CD4-positive, CD25-positive, alpha-beta regulatory T cell (primary cell): ENCODE measurements around the gene MTX1. TPM values are rescaled to one million over a fixed set of nuclear protein-coding genes. Genes with fewer than 3 reads are reported as not detected.

Source experiments
- ATAC-seq, 2 donors: fragments of 150-1000 bp; cut with Tn5 transposase; one replicate each; pipeline ENCODE4 v1.10.0; 2021; ENCODE audit warnings: low read depth in 2 of 2, moderate number of reproducible peaks in 2 of 2, moderate library complexity in 1 of 2
- DNase-seq, 3 donors: peaks; one replicate each; pipeline versions ENCODE4 v3.0.0 to v3.0.0-alpha.2; 2012 to 2022; ENCODE audit warnings: mixed read lengths in 1 of 3
- H3K27ac ChIP-seq: one replicate; pipeline ENCODE4 v1.7.0; 2013; ENCODE audit warnings: mild to moderate bottlenecking, low read length; ENCODE audit not compliant: insufficient read depth, poor library complexity, severe bottlenecking
- H3K27me3 ChIP-seq: one replicate; pipeline ENCODE4 v1.7.0; 2013; ENCODE audit warnings: low read length; ENCODE audit not compliant: control insufficient read depth, insufficient read depth
- H3K36me3 ChIP-seq: one replicate; pipeline ENCODE4 v1.7.0; 2013; ENCODE audit warnings: mild to moderate bottlenecking, low read length, moderate library complexity; ENCODE audit not compliant: control insufficient read depth, insufficient read depth
- H3K4me1 ChIP-seq: 2 replicates; pipeline ENCODE4 v1.7.0; 2013; ENCODE audit warnings: mild to moderate bottlenecking, low read length; ENCODE audit not compliant: insufficient read depth, control insufficient read depth, poor library complexity, severe bottlenecking
- H3K4me3 ChIP-seq: one replicate; pipeline ENCODE4 v1.7.0; 2013; ENCODE audit warnings: low read depth, mild to moderate bottlenecking, low read length, moderate library complexity
- H3K9me3 ChIP-seq, 2 experiments: 1 replicate in 1 of 2; 2 replicates in 1 of 2; pipeline ENCODE4 v1.7.0; 2013; ENCODE audit warnings: low read length in 2 of 2, mild to moderate bottlenecking in 1 of 2, moderate library complexity in 1 of 2; ENCODE audit not compliant: control insufficient read depth in 2 of 2
- H3K27ac Mint-ChIP-seq, 3 donors: one replicate each; pipeline ENCODE4 v1.8.0; 2020 to 2022; ENCODE audit warnings: mild to moderate bottlenecking in 3 of 3, mixed read lengths in 3 of 3, moderate library complexity in 2 of 3
- H3K27me3 Mint-ChIP-seq: one replicate; pipeline ENCODE4 v1.8.0; 2022; ENCODE audit warnings: mild to moderate bottlenecking, mixed read lengths
- H3K36me3 Mint-ChIP-seq: one replicate; pipeline ENCODE4 v1.8.0; 2020; ENCODE audit warnings: mixed read lengths
- H3K4me1 Mint-ChIP-seq, 4 donors: one replicate each; pipeline ENCODE4 v1.8.0; 2020 to 2022; ENCODE audit warnings: mixed read lengths in 4 of 4, mild to moderate bottlenecking in 1 of 4
- H3K4me3 Mint-ChIP-seq, 4 donors: one replicate each; pipeline ENCODE4 v1.8.0; 2020 to 2022; ENCODE audit warnings: mild to moderate bottlenecking in 4 of 4, mixed read lengths in 4 of 4, moderate library complexity in 3 of 4
- H3K9me3 Mint-ChIP-seq, 7 donors: one replicate each; pipeline ENCODE4 v1.8.0; 2020 to 2022; ENCODE audit warnings: mixed read lengths in 7 of 7, mild to moderate bottlenecking in 3 of 7, moderate library complexity in 2 of 7
- polyA plus RNA-seq, 4 donors: library from polyadenylated mRNA; unstranded; fragments of 300-500 nt; fragmentation: Illumina TruSeq; gene quantifications; one replicate each; pipeline ENCODE4 v1.2.3, GENCODE V29; 2021
- total RNA-seq: library from RNA; stranded (reverse); gene quantifications from one replicate; pipeline ENCODE4 v1.2.3, GENCODE V29; 2022

MTX1 gene
- total and polyA plus RNA-seq, 5 donors from 2014 or later, result 18.4 to 52.2 (median 46.0) TPM

DNA sequence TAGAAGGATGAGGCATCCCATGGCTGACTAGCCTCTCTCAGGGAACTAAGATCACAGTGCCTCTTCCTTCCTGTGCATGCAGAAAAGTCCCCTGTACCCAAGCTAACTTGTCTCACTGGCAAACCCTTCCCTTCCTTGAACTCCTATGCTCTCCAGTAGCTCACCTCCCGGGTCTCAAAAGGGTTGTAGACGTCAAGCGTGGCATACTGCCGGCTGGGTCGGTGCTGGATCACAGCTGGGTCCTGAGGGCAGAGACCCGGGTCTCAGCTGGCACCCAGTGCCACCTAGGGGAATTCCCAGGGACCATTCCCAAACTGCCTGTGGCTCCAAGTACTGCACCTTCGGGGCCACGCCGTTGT is 53.0 kb downstream of the MTX1 start:
- Mint-ChIP-seq H3K27ac (peak overlapping the region; percentile 97 to 99 (median 99)), H3K4me1 (peaks cover 11 to 47% (median 29%) of the 10 kb centered on the region in 4 donors), H3K4me3 (peak overlapping the region; percentile 99 to 100 (median 100)), H3K9me3 (no peaks in the 10 kb centered on the region), H3K27me3 (no peaks in the 10 kb centered on the region), H3K36me3 (peaks cover 51% of the 10 kb centered on the region)
- peak overlapping the region; percentile 84 for H3K4me3 ChIP-seq
- DNase-seq (peak in 1 of 3 donors; percentile 62), ATAC-seq (no peak)
- peak overlapping the region; percentile 81 for H3K27ac ChIP-seq
- H3K9me3 ChIP-seq, result no peaks in the 10 kb centered on the region
- peaks cover 52% of the 10 kb centered on the region for H3K36me3 ChIP-seq
- no peaks in the 10 kb centered on the region for H3K27me3 ChIP-seq
- H3K4me1 ChIP-seq, result peaks cover 24% of the 10 kb centered on the region

DNA sequence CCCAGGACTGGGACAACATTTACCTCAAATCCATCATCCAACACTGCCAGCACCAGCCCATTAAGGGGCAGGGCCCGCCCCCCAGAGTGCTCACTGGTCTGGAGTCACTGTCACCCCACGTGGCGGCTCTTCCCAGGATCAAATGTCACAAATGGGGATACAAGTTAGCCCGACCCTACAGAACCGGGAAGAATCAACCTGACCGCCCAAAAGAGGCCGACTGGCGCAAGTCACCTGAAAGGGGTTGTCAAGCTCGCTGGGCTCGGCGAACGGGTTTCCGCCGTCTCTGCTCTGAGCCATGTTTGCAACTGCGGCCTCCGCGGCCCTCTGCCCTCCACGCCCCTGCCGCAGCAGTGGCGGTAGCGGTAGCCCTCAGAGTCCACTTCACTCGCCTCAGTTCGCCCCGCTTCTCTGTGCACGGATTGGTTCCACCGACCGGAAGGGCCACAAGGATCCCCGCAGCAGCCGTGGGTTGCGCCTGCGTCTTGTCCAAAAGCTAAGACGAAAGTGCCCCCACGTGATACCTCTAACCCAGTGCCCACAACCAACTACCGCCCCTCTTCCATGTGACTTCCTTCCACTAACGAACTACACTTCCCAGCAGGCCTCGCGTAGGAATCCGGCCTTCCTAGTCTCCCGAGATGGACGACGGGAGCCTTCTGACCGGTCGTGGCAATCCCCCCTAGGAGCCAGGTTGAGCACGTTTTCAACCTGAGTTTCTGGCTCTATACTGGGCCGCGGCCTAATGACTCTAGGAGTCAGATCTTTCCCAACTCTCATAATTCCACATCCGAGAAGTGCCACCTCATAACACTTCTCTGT is 53.6 kb downstream of the MTX1 start, which contains the start of gene SCAMP3:
SCAMP3 (minus strand) TSS at position 509 of the 822 bp plus-strand sequence; CDS start at position 300, 209 bp downstream.
- ATAC-seq (peak; percentile 97 to 98), DNase-seq (peak; percentile 85 to 95 (median 88))
- Mint-ChIP-seq H3K27ac (peak within 1 kb of the TSS; percentile 97 to 99 (median 99)), H3K4me3 (peak within 1 kb of the TSS; percentile 99 to 100 (median 100)), H3K9me3 (no peaks in the 10 kb centered on the region), H3K27me3 (no peaks in the 10 kb centered on the region), H3K4me1 (peaks cover 11 to 41% (median 23%) of the 10 kb centered on the region in 4 donors), H3K36me3 (peaks cover 47% of the 10 kb centered on the region)
- Histone ChIP-seq H3K27me3 (no peaks in the 10 kb centered on the region), H3K27ac (peak within 1 kb of the TSS; percentile 81), H3K4me3 (peak within 1 kb of the TSS; percentile 84), H3K9me3 (no peaks in the 10 kb centered on the region), H3K36me3 (peaks cover 53% of the 10 kb centered on the region), H3K4me1 (peaks cover 24% of the 10 kb centered on the region)

DNA sequence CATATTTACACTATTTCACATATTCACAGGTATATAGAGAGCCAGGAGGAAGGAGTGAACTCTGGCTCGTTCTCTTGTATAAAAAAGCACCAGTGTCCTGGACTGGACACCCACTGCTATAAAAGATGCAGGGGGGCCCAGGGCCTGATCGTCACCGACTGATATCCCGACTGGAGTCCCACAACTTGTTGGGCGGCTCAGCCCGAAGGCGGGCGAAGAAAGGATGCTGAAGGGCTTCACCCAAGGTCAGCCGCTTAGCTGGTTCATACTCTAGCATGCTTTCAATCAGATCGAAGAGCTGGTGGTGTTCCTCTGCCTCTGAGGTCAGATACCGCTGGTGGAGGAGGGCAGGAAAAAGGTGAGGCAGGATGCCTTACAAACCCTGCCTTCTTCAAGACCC is 54.6 kb downstream of the MTX1 start:
- Histone ChIP-seq H3K27me3 (no peaks in the 10 kb centered on the region), H3K4me3 (no peak overlapping the region), H3K27ac (peak overlapping the region; percentile 81), H3K36me3 (peaks cover 57% of the 10 kb centered on the region), H3K4me1 (peaks cover 24% of the 10 kb centered on the region), H3K9me3 (no peaks in the 10 kb centered on the region)
- DNase-seq (no peak), ATAC-seq (no peak)
- Mint-ChIP-seq H3K9me3 (no peaks in the 10 kb centered on the region), H3K4me1 (peaks cover 11 to 36% (median 24%) of the 10 kb centered on the region in 4 donors), H3K27me3 (no peaks in the 10 kb centered on the region), H3K4me3 (peak overlapping the region; percentile 99 to 100 (median 100)), H3K36me3 (peaks cover 49% of the 10 kb centered on the region), H3K27ac (peak overlapping the region; percentile 5 to 97 (median 45))

Other genes starting within 250 kb of the MTX1 start
- gene PYGO2, start 246.9 kb upstream of the MTX1 start, total RNA-seq, result 41.9 TPM
- 10 to 100 TPM; 30.2 to 47.3 (median 46.9) TPM for gene PYGO2, start 246.9 kb upstream of the MTX1 start, polyA plus RNA-seq
- 71.3 TPM for gene SHC1, start 237.9 kb upstream of the MTX1 start, total RNA-seq
- gene SHC1, start 237.9 kb upstream of the MTX1 start, polyA plus RNA-seq, result 10 to 100 TPM; 27.0 to 40.3 (median 30.3) TPM
- gene CKS1B, start 234.0 kb upstream of the MTX1 start, total RNA-seq, result 8.5 TPM
- gene CKS1B, start 234.0 kb upstream of the MTX1 start, polyA plus RNA-seq, result 10 to 100 TPM; 51.3 to 60.0 (median 56.4) TPM
- 39.1 TPM for gene FLAD1, start 225.4 kb upstream of the MTX1 start, total RNA-seq
- gene FLAD1, start 225.4 kb upstream of the MTX1 start, polyA plus RNA-seq, result 10 to 100 TPM; 41.0 to 60.3 (median 44.0) TPM
- not detected for gene LENEP, start 215.1 kb upstream of the MTX1 start, total RNA-seq
- not detected for gene LENEP, start 215.1 kb upstream of the MTX1 start, polyA plus RNA-seq
- gene ZBTB7B, start 205.9 kb upstream of the MTX1 start, total RNA-seq, result 68.0 TPM
- 1 to 10 TPM; 3.7 to 6.5 (median 5.3) TPM for gene ZBTB7B, start 205.9 kb upstream of the MTX1 start, polyA plus RNA-seq
- 1.4 TPM for gene DCST2, start 174.9 kb upstream of the MTX1 start, total RNA-seq
- gene DCST2, start 174.9 kb upstream of the MTX1 start, polyA plus RNA-seq, result not detected
- gene DCST1, start 174.9 kb upstream of the MTX1 start, total RNA-seq, result 0.32 TPM
- not detected for gene DCST1, start 174.9 kb upstream of the MTX1 start, polyA plus RNA-seq
- gene ADAM15, start 157.4 kb upstream of the MTX1 start, total RNA-seq, result 31.5 TPM
- 10 to 100 TPM in 3 of 4 donors, 1 to 10 TPM in 1; 9.8 to 24.7 (median 17.2) TPM for gene ADAM15, start 157.4 kb upstream of the MTX1 start, polyA plus RNA-seq
- 6.1 TPM for gene EFNA4, start 145.0 kb upstream of the MTX1 start, total RNA-seq
- 1 to 10 TPM; 2.5 to 5.9 (median 4.2) TPM for gene EFNA4, start 145.0 kb upstream of the MTX1 start, polyA plus RNA-seq
- gene EFNA3, start 129.9 kb upstream of the MTX1 start, total RNA-seq, result 0.52 TPM
- gene EFNA3, start 129.9 kb upstream of the MTX1 start, polyA plus RNA-seq, result 1 to 10 TPM in 1 of 4 donors, under 1 TPM in 3; 0.42 to 1.2 (median 0.69) TPM
- gene EFNA1, start 80.8 kb upstream of the MTX1 start, total RNA-seq, result 0.30 TPM
- gene EFNA1, start 80.8 kb upstream of the MTX1 start, polyA plus RNA-seq, result 1 to 10 TPM; 1.4 to 6.8 (median 3.3) TPM
- 24.1 TPM for gene SLC50A1, start 72.8 kb upstream of the MTX1 start, total RNA-seq
- gene SLC50A1, start 72.8 kb upstream of the MTX1 start, polyA plus RNA-seq, result 10 to 100 TPM; 45.1 to 59.3 (median 46.0) TPM
- gene DPM3, start 68.2 kb upstream of the MTX1 start, total RNA-seq, result 28.1 TPM
- 100 to 1,000 TPM in 3 of 4 donors, 10 to 100 TPM in 1; 98.3 to 116 (median 101) TPM for gene DPM3, start 68.2 kb upstream of the MTX1 start, polyA plus RNA-seq
- gene KRTCAP2, start 35.4 kb upstream of the MTX1 start, total RNA-seq, result 122 TPM
- gene KRTCAP2, start 35.4 kb upstream of the MTX1 start, polyA plus RNA-seq, result 100 to 1,000 TPM; 468 to 537 (median 507) TPM
- 6.1 TPM for gene TRIM46, start 34.8 kb upstream of the MTX1 start, total RNA-seq
- gene TRIM46, start 34.8 kb upstream of the MTX1 start, polyA plus RNA-seq, result 1 to 10 TPM in 2 of 4 donors, under 1 TPM in 2; 0.44 to 1.6 (median 0.78) TPM
- 18.4 TPM for gene THBS3, start 798 bp upstream of the MTX1 start, total RNA-seq
- 1 to 10 TPM; 2.7 to 4.1 (median 3.7) TPM for gene THBS3, start 798 bp upstream of the MTX1 start, polyA plus RNA-seq
- gene ENTREP3, start 46.8 kb downstream of the MTX1 start, total RNA-seq, result 7.8 TPM
- under 1 TPM; 0.57 to 0.97 (median 0.72) TPM for gene ENTREP3, start 46.8 kb downstream of the MTX1 start, polyA plus RNA-seq
- gene SCAMP3, start 53.7 kb downstream of the MTX1 start, total RNA-seq, result 57.3 TPM
- 100 to 1,000 TPM; 110 to 150 (median 141) TPM for gene SCAMP3, start 53.7 kb downstream of the MTX1 start, polyA plus RNA-seq
- gene CLK2, start 64.8 kb downstream of the MTX1 start, total RNA-seq, result 76.6 TPM
- 10 to 100 TPM; 11.4 to 17.4 (median 15.5) TPM for gene CLK2, start 64.8 kb downstream of the MTX1 start, polyA plus RNA-seq
- 1.5 TPM for gene HCN3, start 68.8 kb downstream of the MTX1 start, total RNA-seq
- gene HCN3, start 68.8 kb downstream of the MTX1 start, polyA plus RNA-seq, result under 1 TPM in 3 of 4 donors, not detected in 1; 0.07 to 0.15 (median 0.11) TPM
- not detected for gene PKLR, start 92.7 kb downstream of the MTX1 start, total RNA-seq
- not detected for gene PKLR, start 92.7 kb downstream of the MTX1 start, polyA plus RNA-seq
- 67.9 TPM for gene FDPS, start 100.2 kb downstream of the MTX1 start, total RNA-seq
- gene FDPS, start 100.2 kb downstream of the MTX1 start, polyA plus RNA-seq, result 100 to 1,000 TPM; 114 to 159 (median 123) TPM
- 12.4 TPM for gene RUSC1, start 112.2 kb downstream of the MTX1 start, total RNA-seq
- gene RUSC1, start 112.2 kb downstream of the MTX1 start, polyA plus RNA-seq, result 10 to 100 TPM in 1 of 4 donors, 1 to 10 TPM in 3; 7.1 to 10.0 (median 8.8) TPM